Measurements from ENCODE around the gene CALML3. TPM values are rescaled to one million over a fixed set of nuclear protein-coding genes. Genes with fewer than 3 reads are reported as not detected.

CALML3 gene
- total RNA-seq, 1 experiment from 2014 or later: not detected

DNA sequence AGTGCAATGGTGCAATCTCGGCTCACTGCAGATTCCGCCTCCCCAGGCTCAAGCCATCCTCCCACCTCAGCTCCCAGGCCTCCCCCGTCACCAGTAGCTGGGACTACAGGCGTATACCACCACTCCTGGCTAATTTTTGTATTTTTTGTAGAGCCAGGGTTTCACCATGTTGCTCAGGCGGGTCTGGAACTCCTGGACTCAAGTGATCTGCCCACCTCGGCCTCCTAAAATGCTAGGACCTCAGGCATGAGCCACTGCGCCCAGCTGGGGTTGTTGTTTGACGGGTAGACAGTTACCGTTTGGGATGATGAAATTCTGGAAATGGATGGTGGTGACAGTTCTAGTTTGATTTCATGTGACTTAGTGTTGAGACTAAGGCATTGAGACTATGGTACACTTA lies 15.3 kb downstream of the CALML3 start:
- WGBS (ENCODE audit: extremely low coverage, insufficient read length, low lambda C conversion rate): no CpG with 5 or more reads among the region's 9 CpGs
- H4K20me1 ChIP-seq (ENCODE audit: control insufficient read depth, insufficient read depth, insufficient read length): no peaks in the 10 kb centered on the region
- no peaks in the 10 kb centered on the region for H3K79me1 ChIP-seq (ENCODE audit: insufficient read depth, low read depth, low read length, poor library complexity, severe bottlenecking)
- H2BK120ac ChIP-seq (ENCODE audit: low read depth, low read length, poor library complexity, severe bottlenecking): no peak overlapping the region
- H2BK5ac ChIP-seq (ENCODE audit: insufficient read length, low read length): no peak overlapping the region
- H4K91ac ChIP-seq (ENCODE audit: insufficient read length, low read depth, low read length): no peak overlapping the region
- H4K5ac ChIP-seq (ENCODE audit: insufficient read length, low read depth, low read length): no peak overlapping the region
- H3K27me3 Mint-ChIP-seq (ENCODE audit: low read depth): no peaks in the 10 kb centered on the region; the same call in 1 of the 2 replicates
- H3K27me3 ChIP-seq (ENCODE audit: insufficient read depth, low read length): no peaks in the 10 kb centered on the region
- H3T11ph ChIP-seq (ENCODE audit: low read length): no peak overlapping the region
- no peaks in the 10 kb centered on the region for H3K79me2 ChIP-seq (ENCODE audit: insufficient read depth, low read length)
- peaks cover 3% of the 10 kb centered on the region in 2 experiments; a peak in 1 of 4 replicates for H3K4me1 Mint-ChIP-seq
- H3K9me3 ChIP-seq (ENCODE audit: control insufficient read depth, low read depth, low read length): no peaks in the 10 kb centered on the region
- no peak overlapping the region for H3K4ac ChIP-seq (ENCODE audit: low read depth, low read length)
- H3K9me3 Mint-ChIP-seq: peaks cover 18 to 23% of the 10 kb centered on the region in 2 experiments
- H3K14ac ChIP-seq (ENCODE audit: insufficient read depth, low read length): no peak overlapping the region
- H3K36me3 Mint-ChIP-seq (ENCODE audit: insufficient read depth in 1 of 3, low read depth in 3 of 3): peaks cover 5 to 13% (median 6%) of the 10 kb centered on the region in 3 experiments; a peak in 6 of 7 replicates
- TF ChIP-seq, protein P1, sequence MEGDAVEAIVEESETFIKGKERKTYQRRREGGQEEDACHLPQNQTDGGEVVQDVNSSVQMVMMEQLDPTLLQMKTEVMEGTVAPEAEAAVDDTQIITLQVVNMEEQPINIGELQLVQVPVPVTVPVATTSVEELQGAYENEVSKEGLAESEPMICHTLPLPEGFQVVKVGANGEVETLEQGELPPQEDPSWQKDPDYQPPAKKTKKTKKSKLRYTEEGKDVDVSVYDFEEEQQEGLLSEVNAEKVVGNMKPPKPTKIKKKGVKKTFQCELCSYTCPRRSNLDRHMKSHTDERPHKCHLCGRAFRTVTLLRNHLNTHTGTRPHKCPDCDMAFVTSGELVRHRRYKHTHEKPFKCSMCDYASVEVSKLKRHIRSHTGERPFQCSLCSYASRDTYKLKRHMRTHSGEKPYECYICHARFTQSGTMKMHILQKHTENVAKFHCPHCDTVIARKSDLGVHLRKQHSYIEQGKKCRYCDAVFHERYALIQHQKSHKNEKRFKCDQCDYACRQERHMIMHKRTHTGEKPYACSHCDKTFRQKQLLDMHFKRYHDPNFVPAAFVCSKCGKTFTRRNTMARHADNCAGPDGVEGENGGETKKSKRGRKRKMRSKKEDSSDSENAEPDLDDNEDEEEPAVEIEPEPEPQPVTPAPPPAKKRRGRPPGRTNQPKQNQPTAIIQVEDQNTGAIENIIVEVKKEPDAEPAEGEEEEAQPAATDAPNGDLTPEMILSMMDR (conservative IDR thresholded peaks at IDR 0.05): no peak
- H3K27ac ChIP-seq (ENCODE audit: insufficient read length, low read depth, low read length): no peak overlapping the region
- DNase-seq: no peak
- H3K9ac ChIP-seq (ENCODE audit: extremely low read depth, insufficient read length, low read length): no peak overlapping the region
- no peak overlapping the region for H2BK12ac ChIP-seq (ENCODE audit: insufficient read length, low read depth, low read length)
- no peak overlapping the region for H2AFZ ChIP-seq (ENCODE audit: low read length)
- H4K8ac ChIP-seq (replicated peaks; ENCODE audit: insufficient read length, low read depth, low read length): no peak overlapping the region
- no peak overlapping the region for H3K4me3 Mint-ChIP-seq
- H3K23ac ChIP-seq (ENCODE audit: insufficient read length, low read depth, low read length): no peak overlapping the region
- H3K56ac ChIP-seq (ENCODE audit: insufficient read length, low read depth, low read length): no peak overlapping the region
- no peak overlapping the region for H3K18ac ChIP-seq (ENCODE audit: insufficient read length, low read depth, low read length)
- no peak overlapping the region for H2AK5ac ChIP-seq (ENCODE audit: insufficient read length, low read length)
- H2BK15ac ChIP-seq (ENCODE audit: low read depth, low read length): no peak overlapping the region
- no peak overlapping the region for H2BK20ac ChIP-seq (ENCODE audit: low read depth, low read length, poor library complexity, severe bottlenecking)
- H3K23me2 ChIP-seq (ENCODE audit: insufficient read length, low read depth, low read length, poor library complexity, severe bottlenecking): no peaks in the 10 kb centered on the region
- no peak overlapping the region for H3K4me2 ChIP-seq (ENCODE audit: insufficient read depth, insufficient read length, low read length)
- no peak overlapping the region for H3K27ac Mint-ChIP-seq
- no peaks in the 10 kb centered on the region for H3K4me1 ChIP-seq (ENCODE audit: insufficient read depth, low read length)

All from H9 (cell line).